Ecto neural progenitor cell (in vitro differentiated cells): ENCODE results near the gene SYS1.
"Not testable (repeated sequence)": the region's sequence is repeated elsewhere in the genome, so short reads cannot be mapped to it uniquely, and the experiment has no call there.

Source experiments
- DNase-seq: peaks from one replicate; pipeline ENCODE4 v3.0.0-alpha.2; 2018; ENCODE audit warnings: low spot score

SYS1 gene

GRCh38 chr20:45339799-45340198 is 23.2 kb upstream of the SYS1 start:
- no peak for DNase-seq

- no peak for DNase-seq
Observed at GRCh38 chr20:45340236-45340847, 22.6 kb upstream of the SYS1 start.

- no peak for DNase-seq
Observed at GRCh38 chr20:45340951-45341350, 22.0 kb upstream of the SYS1 start.

- DNase-seq = no peak
Observed at GRCh38 chr20:45341579-45341938, 21.4 kb upstream of the SYS1 start.

GRCh38 chr20:45341939-45342854 is 20.8 kb upstream of the SYS1 start:
- DNase-seq = peak; percentile 70

GRCh38 chr20:45342855-45343531 is 20.0 kb upstream of the SYS1 start:
- no peak for DNase-seq

- DNase-seq = no peak
Observed at GRCh38 chr20:45343532-45344167, 19.3 kb upstream of the SYS1 start.

GRCh38 chr20:45344168-45344860 is 18.6 kb upstream of the SYS1 start:
- no peak for DNase-seq

GRCh38 chr20:45345104-45345936 is 17.6 kb upstream of the SYS1 start:
- no peak for DNase-seq

- no peak for DNase-seq
Observed at GRCh38 chr20:45346291-45346718, 16.7 kb upstream of the SYS1 start.

- no peak for DNase-seq
Observed at GRCh38 chr20:45346851-45347250, 16.1 kb upstream of the SYS1 start.

- no peak for DNase-seq
Observed at GRCh38 chr20:45347297-45347935, 15.5 kb upstream of the SYS1 start.

GRCh38 chr20:45347936-45348778 is 14.8 kb upstream of the SYS1 start, which contains the start of gene SDC4:
Gene SDC4, minus strand, starts transcription at chr20:45348424. Its CDS starts 40 bp downstream, at chr20:45348384.
- DNase-seq = peak; percentile 79

- no peak for DNase-seq
Observed at GRCh38 chr20:45350217-45350616, 12.7 kb upstream of the SYS1 start.

GRCh38 chr20:45350795-45351194 is 12.2 kb upstream of the SYS1 start:
- not testable (repeated sequence) for DNase-seq

GRCh38 chr20:45352729-45353128 is 10.2 kb upstream of the SYS1 start:
- DNase-seq = no peak

- DNase-seq = no peak
Observed at GRCh38 chr20:45353746-45354145, 9.2 kb upstream of the SYS1 start.

- DNase-seq = no peak
Observed at GRCh38 chr20:45354423-45355208, 8.3 kb upstream of the SYS1 start.
